Transverse colon (tissue), 4 donors: ENCODE measurements around the gene SETD1B. TPM values are rescaled to one million over a fixed set of nuclear protein-coding genes. Genes with fewer than 3 reads are reported as not detected.
"Not testable (repeated sequence)": the region's sequence is repeated elsewhere in the genome, so short reads cannot be mapped to it uniquely, and the experiment has no call there.

Experiments
- DNase-seq: peaks from one replicate; pipeline ENCODE4 v3.0.0-alpha.2; 2019
- H3K27ac ChIP-seq, 4 donors: fragments of 200-600 bp; sonication (generic); 2 replicates each; pipeline ENCODE4 v1.5.1; 2016 to 2018; ENCODE audit warnings: inconsistent platforms in 4 of 4
- H3K27me3 ChIP-seq: fragments of 200-600 bp; sonication (generic); 2 replicates; pipeline ENCODE4 v1.5.1; 2017; ENCODE audit warnings: inconsistent platforms
- H3K36me3 ChIP-seq, 4 donors: fragments of 200-600 bp; sonication (generic); 2 replicates each; pipeline ENCODE4 v1.5.1; 2017 to 2019; ENCODE audit warnings: inconsistent platforms in 4 of 4
- H3K4me1 ChIP-seq, 4 donors: fragments of 200-600 bp; sonication (generic); 2 replicates each; pipeline ENCODE4 v1.5.1; 2017 to 2020; ENCODE audit warnings: inconsistent platforms in 4 of 4
- H3K4me3 ChIP-seq, 4 donors: fragments of 200-600 bp; sonication (generic); 1 replicate in 1 of 4; 2 replicates in 3 of 4; pipeline versions ENCODE4 v1.5.1 to v1.6.1; 2017 to 2019; ENCODE audit warnings: inconsistent platforms in 4 of 4
- H3K9me3 ChIP-seq, 2 donors: fragments of 200-600 bp; sonication (generic); 2 replicates each; pipeline ENCODE4 v1.5.1; 2017 to 2019; ENCODE audit warnings: inconsistent platforms in 2 of 2
- CTCF ChIP-seq, 5 experiments: fragments of 200-600 bp in 3 of 5; fragments of 450-650 bp in 2 of 5; sonication (generic) in 3 of 5; IDR thresholded peaks; 1 replicate in 2 of 5; 2 replicates in 3 of 5; pipeline ENCODE4 v1.5.1; 2016 to 2017; ENCODE audit warnings: antibody characterized with exemption in 5 of 5, inconsistent platforms in 3 of 5, mild to moderate bottlenecking in 2 of 5, moderate library complexity in 1 of 5
- EP300 ChIP-seq: sonication (generic); formaldehyde crosslinking; IDR thresholded peaks from one replicate; pipeline ENCODE4 v1.6.1; 2017; ENCODE audit warnings: antibody characterized with exemption, low read depth
- POLR2A ChIP-seq: fragments of 450-650 bp; IDR thresholded peaks from one replicate; pipeline ENCODE4 v1.6.1; 2016; ENCODE audit warnings: antibody characterized with exemption, mild to moderate bottlenecking, moderate library complexity
- POLR2AphosphoS5 ChIP-seq, 3 donors: sonication (generic); formaldehyde crosslinking; IDR thresholded peaks; one replicate each; pipeline ENCODE4 v1.6.1; 2016; ENCODE audit warnings: antibody characterized with exemption in 3 of 3
- WGBS, 2 donors: methylation state at CpG; one replicate each; pipeline ENCODE4 v1.1.5; 2018; ENCODE audit warnings: low coverage in 1 of 2; 5-methylcytosine and 5-hydroxymethylcytosine counted together
- in situ Hi-C, 4 donors: fragments of 200-750 bp; cut with MboI; loops; one replicate each; pipeline versions ENCODE4 v1.15.0 to v1.15.1; 2017; ENCODE audit warnings: low sequenced_read_pairs in 3 of 4, low pct_ligation_motif_present in 1 of 4, low pct_unique_long_range_greater_than_20kb in 1 of 4
- intact Hi-C: fragments of 100-400 bp; cut with DNase I; formaldehyde crosslinking; loops from one replicate; pipeline ENCODE4 v1.15.1; 2023; ENCODE audit warnings: low total_unique reads
- total RNA-seq, 4 donors: library from RNA; depleted of rRNA; stranded (reverse); fragments of >200 nt; gene quantifications; one replicate each; pipeline ENCODE4 v1.1.0, GENCODE V29; 2016

The SETD1B gene
- total RNA-seq, 4 donors from 2014 or later = 13.4 to 39.6 (median 15.2) TPM

- Histone ChIP-seq H3K27ac (peak within 1 kb of the TSS; percentile 72 to 91 (median 86)), H3K36me3 (no peaks in the 10 kb centered on the region), H3K27me3 (no peaks in the 10 kb centered on the region), H3K9me3 (no peaks in the 10 kb centered on the region), H3K4me3 (no peak within 1 kb of the TSS), H3K4me1 (peaks cover 9 to 20% (median 15%) of the 10 kb centered on the region in 4 donors)
- intact Hi-C loops (no loop called here), in situ Hi-C loops (no loop called here)
- 74 to 79% methylated on average over 8 to 16 of the region's 16 CpGs for WGBS, 2 donors
- TF ChIP-seq EP300 = no peak
- TF ChIP-seq POLR2AphosphoS5 (IDR thresholded peaks at IDR 0.05) = peak in 2 of 3 donors; percentile 29 to 58
- TF ChIP-seq POLR2A = no peak
- peak; percentile 34 for DNase-seq
Observed at GRCh38 chr12:121858662-121859572, 55.1 kb downstream of the SETD1B start, which contains the start of gene HPD. Gene HPD, minus strand, starts transcription at chr12:121858859. Its CDS starts 36 bp downstream, at chr12:121858823.

DNA sequence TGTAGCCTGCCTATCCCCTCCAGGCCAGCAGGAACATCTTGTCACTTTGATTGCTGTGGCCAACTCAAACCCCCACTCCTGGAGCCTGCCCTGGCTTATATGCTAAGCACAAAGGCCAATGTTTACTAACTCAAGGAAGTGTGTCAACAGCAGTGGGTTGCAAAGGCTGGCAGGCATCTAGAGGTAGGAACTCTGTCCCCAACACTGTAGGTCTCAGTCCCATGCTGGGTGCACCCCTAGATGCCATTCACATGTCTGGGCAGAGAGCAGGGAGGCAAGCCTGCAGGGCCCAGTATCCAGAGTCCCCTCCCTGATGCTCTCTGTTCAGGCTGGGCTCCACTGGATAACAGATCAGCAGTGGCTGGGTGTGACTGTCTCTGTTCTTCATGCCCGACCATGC, 56.4 kb downstream of the SETD1B start:
- Histone ChIP-seq H3K27me3 (no peaks in the 10 kb centered on the region), H3K9me3 (no peaks in the 10 kb centered on the region), H3K4me3 (no peak overlapping the region), H3K27ac (peak overlapping the region; percentile 72 to 91 (median 86)), H3K4me1 (peaks cover 9 to 20% (median 15%) of the 10 kb centered on the region in 4 donors), H3K36me3 (no peaks in the 10 kb centered on the region)
- TF ChIP-seq POLR2A (no peak), POLR2AphosphoS5 (IDR thresholded peaks at IDR 0.05) (no peak), CTCF (IDR thresholded peaks at IDR 0.05) (no peak), EP300 (no peak)
- no peak for DNase-seq
- WGBS, 2 donors = 100% methylated on average over 1 of the region's 1 CpG; no CpG with 5 or more reads in 1 of the 2 donors
- in situ Hi-C loops (no loop called here), intact Hi-C loops (no loop called here)

DNA sequence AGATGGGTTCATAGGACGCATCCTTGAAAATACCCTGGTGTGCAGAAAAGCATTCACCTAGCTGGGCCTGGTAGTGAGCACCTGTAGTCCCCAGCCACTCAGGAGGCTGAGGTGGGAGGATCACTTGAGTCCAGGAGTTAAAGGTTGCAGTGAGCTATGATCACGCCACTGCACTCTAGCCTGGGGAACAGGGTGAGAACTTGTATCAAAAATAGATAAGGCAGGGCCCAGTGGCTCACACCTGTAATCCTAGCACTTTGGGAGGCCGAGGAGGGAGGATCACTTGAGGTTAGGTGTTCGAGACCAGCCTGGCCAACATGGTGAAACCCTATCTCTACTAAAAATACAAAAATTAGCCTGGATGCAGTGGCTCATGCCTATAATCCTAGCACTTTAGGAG, 56.9 kb downstream of the SETD1B start:
- H3K27ac ChIP-seq, intact Hi-C loops, in situ Hi-C loops, H3K27me3 ChIP-seq, H3K4me3 ChIP-seq, DNase-seq, H3K36me3 ChIP-seq, H3K9me3 ChIP-seq: not testable (repeated sequence)
- WGBS, 2 donors = 89% methylated on average over 4 of the region's 4 CpGs; no CpG with 5 or more reads in 1 of the 2 donors
- peaks cover 9 to 20% (median 15%) of the 10 kb centered on the region in 4 donors for H3K4me1 ChIP-seq

DNA sequence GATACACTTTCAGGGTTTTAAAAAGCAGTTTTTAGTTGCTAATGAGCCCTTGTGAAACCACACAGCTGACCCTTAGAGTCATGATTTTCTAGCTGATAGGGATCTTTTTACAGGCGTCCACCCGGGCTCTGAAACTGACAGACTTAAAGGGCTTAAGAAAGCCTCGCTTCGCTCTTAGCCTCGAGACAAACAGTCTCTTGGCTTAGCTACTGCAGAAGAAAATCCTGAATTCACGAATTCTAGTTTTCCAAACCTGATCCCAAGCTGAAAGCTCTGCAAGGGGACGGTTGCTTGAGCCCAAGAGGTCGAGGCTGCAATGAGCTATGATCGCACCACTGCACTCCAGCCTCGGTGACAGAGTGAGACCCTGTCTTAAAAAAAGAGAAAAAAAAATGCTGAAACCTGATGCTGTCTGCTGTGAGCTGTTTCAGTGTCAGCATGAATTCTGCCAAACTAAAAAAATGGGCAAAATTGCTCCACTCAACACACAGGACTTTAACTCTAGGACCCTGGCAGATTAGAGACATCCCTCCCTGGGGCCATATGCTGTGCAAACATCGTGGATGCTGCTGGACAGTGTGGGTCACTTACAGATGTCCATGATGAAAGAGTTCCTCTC, 57.9 kb downstream of the SETD1B start:
- Histone ChIP-seq H3K27me3 (no peaks in the 10 kb centered on the region), H3K36me3 (no peaks in the 10 kb centered on the region), H3K4me1 (peaks cover 9 to 20% (median 15%) of the 10 kb centered on the region in 4 donors), H3K9me3 (no peaks in the 10 kb centered on the region), H3K27ac (peak overlapping the region in 2 of 4 donors; percentile 21 to 41), H3K4me3 (no peak overlapping the region)
- intact Hi-C loops (no loop called here), in situ Hi-C loops (no loop called here)
- TF ChIP-seq CTCF (IDR thresholded peaks at IDR 0.05) (no peak), EP300 (no peak), POLR2AphosphoS5 (IDR thresholded peaks at IDR 0.05) (no peak), POLR2A (no peak)
- WGBS, 2 donors = 36 to 59% methylated on average over 7 to 11 of the region's 11 CpGs
- DNase-seq = no peak

- no peak for DNase-seq
- TF ChIP-seq POLR2A = no peak
- TF ChIP-seq EP300 = no peak
- TF ChIP-seq POLR2AphosphoS5 (IDR thresholded peaks at IDR 0.05) = no peak
- no peak for TF ChIP-seq CTCF (IDR thresholded peaks at IDR 0.05)
- Histone ChIP-seq H3K36me3 (no peaks in the 10 kb centered on the region), H3K9me3 (no peaks in the 10 kb centered on the region), H3K27ac (no peak overlapping the region), H3K4me1 (no peaks in the 10 kb centered on the region), H3K4me3 (no peak overlapping the region), H3K27me3 (no peaks in the 10 kb centered on the region)
- in situ Hi-C loops (no loop called here), intact Hi-C loops (no loop called here)
- 53 to 76% methylated on average over 4 of the region's 4 CpGs for WGBS, 2 donors
Observed at GRCh38 chr12:121866331-121866730, 62.5 kb downstream of the SETD1B start.

DNA sequence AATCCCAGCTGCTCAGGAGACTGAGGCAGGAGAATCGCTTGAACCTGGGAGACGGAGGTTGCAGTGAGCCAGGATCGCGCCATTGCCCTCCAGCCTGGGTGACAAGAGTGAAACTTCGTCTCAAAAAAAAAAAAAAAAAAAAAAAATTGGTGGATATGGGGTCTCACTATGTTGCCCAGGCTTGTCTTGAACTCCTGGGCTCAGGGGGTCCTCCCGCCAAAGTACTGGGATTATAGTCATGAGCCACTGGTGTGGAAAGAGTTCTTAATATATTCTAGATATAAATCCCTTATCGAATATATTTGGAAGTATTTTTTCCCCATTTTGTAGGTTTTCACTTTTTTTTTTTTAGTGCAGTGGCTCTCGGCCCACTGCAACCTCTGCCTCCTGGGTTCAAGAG, 65.4 kb downstream of the SETD1B start:
- 93 to 95% methylated on average over 2 to 8 of the region's 8 CpGs for whole genome bisulfite sequencing, 2 donors

More for the DNA sequence above, 65.4 kb downstream of the SETD1B start:
- H3K4me1 ChIP-seq, H3K27ac ChIP-seq, H3K4me3 ChIP-seq, intact Hi-C loops, H3K36me3 ChIP-seq, in situ Hi-C loops, H3K27me3 ChIP-seq, H3K9me3 ChIP-seq, DNase-seq: not testable (repeated sequence)
